Gastroesophageal sphincter (tissue), 3 donors: ENCODE data around the gene LGALSL.

Experiments used
- EP300 ChIP-seq: sonication (generic); formaldehyde crosslinking; IDR thresholded peaks from one replicate; pipeline ENCODE4 v1.6.1; 2017; ENCODE audit warnings: antibody characterized with exemption, mild to moderate bottlenecking
- POLR2A ChIP-seq, 2 donors: fragments of 450-650 bp; IDR thresholded peaks; one replicate each; pipeline ENCODE4 v1.6.1; 2017; ENCODE audit warnings: antibody characterized with exemption in 2 of 2, mild to moderate bottlenecking in 2 of 2, moderate library complexity in 1 of 2
- TF ChIP-seq, protein P1 (sequence below), 4 experiments: fragments of 200-600 bp in 2 of 4; fragments of 450-650 bp in 2 of 4; sonication (generic) in 1 of 4; IDR thresholded peaks; one replicate each; pipeline ENCODE4 v1.5.1; 2017 to 2019; ENCODE audit warnings: antibody characterized with exemption in 4 of 4, mild to moderate bottlenecking in 2 of 4, moderate library complexity in 2 of 4

- no peak for TF ChIP-seq POLR2A (IDR thresholded peaks at IDR 0.05)
- TF ChIP-seq, protein P1, sequence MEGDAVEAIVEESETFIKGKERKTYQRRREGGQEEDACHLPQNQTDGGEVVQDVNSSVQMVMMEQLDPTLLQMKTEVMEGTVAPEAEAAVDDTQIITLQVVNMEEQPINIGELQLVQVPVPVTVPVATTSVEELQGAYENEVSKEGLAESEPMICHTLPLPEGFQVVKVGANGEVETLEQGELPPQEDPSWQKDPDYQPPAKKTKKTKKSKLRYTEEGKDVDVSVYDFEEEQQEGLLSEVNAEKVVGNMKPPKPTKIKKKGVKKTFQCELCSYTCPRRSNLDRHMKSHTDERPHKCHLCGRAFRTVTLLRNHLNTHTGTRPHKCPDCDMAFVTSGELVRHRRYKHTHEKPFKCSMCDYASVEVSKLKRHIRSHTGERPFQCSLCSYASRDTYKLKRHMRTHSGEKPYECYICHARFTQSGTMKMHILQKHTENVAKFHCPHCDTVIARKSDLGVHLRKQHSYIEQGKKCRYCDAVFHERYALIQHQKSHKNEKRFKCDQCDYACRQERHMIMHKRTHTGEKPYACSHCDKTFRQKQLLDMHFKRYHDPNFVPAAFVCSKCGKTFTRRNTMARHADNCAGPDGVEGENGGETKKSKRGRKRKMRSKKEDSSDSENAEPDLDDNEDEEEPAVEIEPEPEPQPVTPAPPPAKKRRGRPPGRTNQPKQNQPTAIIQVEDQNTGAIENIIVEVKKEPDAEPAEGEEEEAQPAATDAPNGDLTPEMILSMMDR (IDR thresholded peaks at IDR 0.05) = no peak
- TF ChIP-seq EP300 = no peak
Observed at GRCh38 chr2:64410671-64411070, 43.3 kb upstream of the LGALSL start.
